Ovary (tissue), 3 donors: Measurements from ENCODE around the gene MT1G.

ENCODE experiments used
- EP300 ChIP-seq: sonication (generic); formaldehyde crosslinking; IDR thresholded peaks from one replicate; pipeline ENCODE4 v1.6.1; 2017; ENCODE audit warnings: antibody characterized with exemption
- POLR2A ChIP-seq: fragments of 450-650 bp; IDR thresholded peaks from one replicate; pipeline ENCODE4 v1.6.1; 2017; ENCODE audit warnings: antibody characterized with exemption, mild to moderate bottlenecking, moderate library complexity
- TF ChIP-seq, protein P1 (sequence below), 3 donors: fragments of 450-650 bp in 2 of 3; fragments of 200-600 bp in 1 of 3; IDR thresholded peaks; one replicate each; pipeline versions ENCODE4 v1.5.1 to v1.8.0; 2016 to 2022; ENCODE audit warnings: antibody characterized with exemption in 3 of 3, mild to moderate bottlenecking in 1 of 3
- donor health status: DM: no; HTN: no; CAD: no.

DNA sequence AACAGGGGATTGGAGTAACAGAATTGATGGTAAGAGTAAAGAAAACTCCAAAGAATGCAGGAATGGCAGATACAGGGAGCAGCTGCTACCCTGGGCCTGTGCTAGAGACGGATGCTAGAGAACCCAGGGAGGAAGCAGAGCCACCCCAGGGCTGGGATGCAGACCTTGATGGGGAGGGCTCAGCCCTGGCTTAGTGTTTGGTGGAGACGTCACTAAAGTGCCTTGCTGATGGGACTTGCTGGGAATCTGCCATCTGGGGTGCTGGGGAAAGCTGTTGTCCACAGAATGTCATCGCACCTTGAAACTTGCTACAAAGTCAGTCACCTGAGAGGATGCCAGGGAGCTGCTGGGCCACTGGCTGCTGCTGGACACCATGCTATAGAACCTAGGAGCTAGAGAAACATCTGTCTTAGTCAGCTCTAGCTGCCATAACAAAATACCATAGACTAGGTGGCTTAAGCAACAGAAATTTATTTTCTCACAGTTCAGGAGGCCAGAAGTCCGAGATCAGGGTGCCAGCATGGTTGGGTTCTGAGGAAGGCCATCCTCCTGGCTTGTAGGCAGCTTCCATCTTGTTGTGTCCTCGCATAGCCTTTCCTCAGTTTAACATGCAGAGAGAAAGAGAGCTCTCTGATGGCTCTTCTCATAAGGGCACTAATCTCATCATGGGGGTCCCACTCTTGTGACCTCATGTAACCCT lies 29.7 kb upstream of the MT1G start:
- TF ChIP-seq, protein P1, sequence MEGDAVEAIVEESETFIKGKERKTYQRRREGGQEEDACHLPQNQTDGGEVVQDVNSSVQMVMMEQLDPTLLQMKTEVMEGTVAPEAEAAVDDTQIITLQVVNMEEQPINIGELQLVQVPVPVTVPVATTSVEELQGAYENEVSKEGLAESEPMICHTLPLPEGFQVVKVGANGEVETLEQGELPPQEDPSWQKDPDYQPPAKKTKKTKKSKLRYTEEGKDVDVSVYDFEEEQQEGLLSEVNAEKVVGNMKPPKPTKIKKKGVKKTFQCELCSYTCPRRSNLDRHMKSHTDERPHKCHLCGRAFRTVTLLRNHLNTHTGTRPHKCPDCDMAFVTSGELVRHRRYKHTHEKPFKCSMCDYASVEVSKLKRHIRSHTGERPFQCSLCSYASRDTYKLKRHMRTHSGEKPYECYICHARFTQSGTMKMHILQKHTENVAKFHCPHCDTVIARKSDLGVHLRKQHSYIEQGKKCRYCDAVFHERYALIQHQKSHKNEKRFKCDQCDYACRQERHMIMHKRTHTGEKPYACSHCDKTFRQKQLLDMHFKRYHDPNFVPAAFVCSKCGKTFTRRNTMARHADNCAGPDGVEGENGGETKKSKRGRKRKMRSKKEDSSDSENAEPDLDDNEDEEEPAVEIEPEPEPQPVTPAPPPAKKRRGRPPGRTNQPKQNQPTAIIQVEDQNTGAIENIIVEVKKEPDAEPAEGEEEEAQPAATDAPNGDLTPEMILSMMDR (IDR thresholded peaks at IDR 0.05) = no peak
- no peak for TF ChIP-seq EP300
- no peak for TF ChIP-seq POLR2A
